Measurements from ENCODE around the gene GABRG3.

GABRG3 gene

DNA sequence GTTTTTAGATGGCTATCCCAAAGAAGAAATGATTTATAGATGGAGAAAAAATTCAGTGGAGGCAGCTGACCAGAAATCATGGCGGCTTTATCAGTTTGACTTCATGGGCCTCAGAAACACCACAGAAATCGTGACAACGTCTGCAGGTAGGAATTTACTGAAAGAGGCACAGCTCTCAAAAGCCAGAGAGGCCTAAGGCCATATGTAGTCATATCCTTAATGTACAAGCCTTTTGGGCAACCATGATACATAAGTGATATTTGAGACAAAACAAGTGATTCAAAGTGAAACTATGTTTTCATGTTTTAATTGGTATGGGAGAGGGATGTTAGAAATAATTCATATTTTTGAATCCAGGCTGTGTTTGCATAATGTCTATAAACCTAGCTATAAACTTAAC lies 509.7 kb downstream of the GABRG3 start:
- no peak for FAIRE-seq

DNA sequence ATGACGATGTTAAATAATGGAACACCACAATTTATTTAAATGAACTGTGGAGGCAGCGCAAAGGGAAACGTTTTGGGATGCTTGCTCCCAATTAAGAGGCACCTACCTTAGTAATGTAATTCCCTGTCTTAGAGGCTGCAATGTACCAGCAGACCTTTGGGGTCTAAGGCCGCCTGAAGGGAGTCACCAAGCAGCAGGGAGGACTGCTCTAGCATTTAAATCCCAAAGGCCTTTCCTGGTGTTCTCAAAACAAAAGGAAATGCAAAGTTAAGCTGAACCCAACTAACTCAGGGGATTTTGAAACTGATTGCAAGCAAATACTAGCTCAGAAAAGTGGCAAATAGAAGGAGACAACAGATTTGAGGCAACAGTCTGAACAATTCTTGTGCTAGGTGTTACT lies 510.8 kb downstream of the GABRG3 start:
- no peak for FAIRE-seq

DNA sequence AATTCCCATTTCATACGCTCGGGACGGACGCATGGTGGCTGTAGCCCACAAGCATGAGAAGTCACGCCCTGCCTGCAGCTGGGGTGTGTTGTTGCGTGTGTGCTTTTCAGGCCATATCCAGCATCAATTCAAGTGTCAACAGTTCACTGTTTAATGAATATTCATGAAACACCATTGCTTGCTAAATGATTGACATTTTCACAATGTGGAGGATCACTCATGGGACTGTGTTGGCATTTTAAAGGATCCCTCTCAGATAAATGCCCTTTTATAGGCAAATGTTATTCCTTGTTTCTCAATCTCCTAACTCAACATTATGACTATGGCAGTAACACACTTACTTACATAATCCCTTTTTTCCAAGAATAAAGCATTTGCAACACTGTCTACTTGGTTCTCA lies 511.3 kb downstream of the GABRG3 start:
- FAIRE-seq: no peak

DNA sequence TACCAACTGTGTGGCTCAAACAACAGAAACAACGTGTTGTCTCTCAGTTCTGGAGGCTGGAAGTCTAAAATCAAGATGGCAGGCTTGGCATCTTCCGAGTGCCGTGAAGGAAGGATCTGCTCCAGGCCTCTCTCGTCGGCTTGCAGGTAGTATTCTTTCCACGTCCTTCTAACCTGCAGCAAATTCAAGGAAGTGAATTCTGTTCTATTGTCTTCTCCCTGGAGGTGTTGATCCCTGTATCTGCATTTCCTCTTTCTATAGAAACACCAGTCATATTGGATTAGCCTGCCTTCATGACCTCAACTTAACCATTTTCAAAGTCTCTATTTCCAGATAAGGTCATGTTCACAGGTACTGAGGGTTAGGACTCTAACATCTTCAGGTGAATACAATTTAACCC lies 512.1 kb downstream of the GABRG3 start:
- no peak for FAIRE-seq

DNA sequence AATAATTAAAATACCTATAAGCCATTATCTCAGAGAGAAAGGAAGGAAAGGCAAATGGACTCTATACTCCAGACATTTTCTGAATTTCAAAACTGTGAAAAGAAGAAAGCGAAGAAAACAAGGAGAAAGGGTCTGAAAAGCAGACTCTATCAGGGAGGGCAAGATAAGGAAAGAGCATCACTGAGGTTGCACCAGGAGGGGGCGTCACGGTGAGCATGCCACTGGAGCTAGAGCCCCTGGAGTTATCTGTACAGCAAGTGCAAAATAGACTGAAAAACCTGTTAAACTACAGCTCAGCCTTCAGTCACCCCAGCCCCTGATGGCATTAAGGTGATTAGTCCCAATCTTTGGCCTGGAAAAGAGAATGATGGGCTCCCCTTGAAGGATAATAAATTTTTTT lies 514.3 kb downstream of the GABRG3 start:
- no peak for FAIRE-seq

DNA sequence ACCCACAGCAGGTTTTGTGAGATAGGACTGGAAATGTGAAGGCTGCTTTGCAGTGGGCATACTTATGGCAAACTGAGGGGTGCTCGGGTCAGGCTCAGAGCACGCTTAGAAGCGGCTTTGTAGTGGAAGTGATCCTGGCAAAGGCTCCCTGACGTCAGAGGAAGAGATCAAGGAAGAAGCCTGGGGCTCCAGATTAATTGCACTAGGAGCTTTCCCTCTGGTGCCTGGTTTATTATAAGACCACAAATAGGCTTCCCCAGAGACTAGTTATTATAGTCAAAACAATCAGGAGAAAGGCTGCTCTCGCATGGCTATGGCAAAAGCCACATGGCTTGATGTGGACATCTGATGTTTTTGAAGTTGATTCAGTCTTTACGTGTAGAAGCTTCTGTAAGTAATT lies 515.1 kb downstream of the GABRG3 start:
- FAIRE-seq: no peak

DNA sequence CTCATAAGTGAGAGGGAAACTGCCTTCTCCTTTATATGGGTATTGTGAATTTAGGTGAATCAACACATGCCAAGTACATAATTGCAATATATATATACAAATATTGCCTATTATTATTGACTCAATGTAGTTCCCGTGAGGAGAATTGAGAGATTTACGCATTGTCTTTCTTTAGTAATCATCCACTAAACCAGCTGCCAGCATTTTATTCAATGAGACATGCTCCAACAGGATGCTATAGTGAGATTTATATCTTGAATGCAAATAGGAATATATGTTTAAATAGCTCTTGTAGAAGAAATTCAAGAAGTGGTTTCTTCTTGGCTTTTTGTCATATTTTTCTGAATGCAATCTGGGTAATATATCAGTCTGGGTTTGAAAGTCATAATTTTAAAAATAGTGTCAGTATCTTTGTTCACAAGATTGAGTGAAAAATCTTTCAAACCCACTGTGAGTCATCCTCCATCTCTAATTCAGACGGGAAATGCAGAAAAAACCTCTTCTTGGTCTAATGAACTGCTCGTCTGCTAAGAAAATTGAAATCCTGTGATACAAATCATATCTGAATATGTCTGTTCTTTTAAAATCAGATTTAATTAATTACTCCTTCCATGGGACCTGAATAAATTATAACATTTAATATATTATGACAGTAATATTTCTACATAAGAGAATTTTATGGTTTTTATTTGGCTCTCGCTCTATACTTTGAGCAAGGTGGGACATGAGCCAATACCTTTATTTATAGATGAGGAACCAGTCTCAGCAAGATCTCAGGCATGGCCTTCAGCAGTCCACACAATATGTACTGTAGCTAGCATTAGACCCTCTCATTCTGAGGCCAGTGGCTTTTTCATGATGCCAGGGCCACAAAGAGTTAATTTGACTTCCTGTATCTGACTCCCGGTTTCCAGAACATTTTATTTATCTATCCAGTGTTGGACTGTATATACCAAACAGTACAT lies 516.0 kb downstream of the GABRG3 start:
- no peak for FAIRE-seq

DNA sequence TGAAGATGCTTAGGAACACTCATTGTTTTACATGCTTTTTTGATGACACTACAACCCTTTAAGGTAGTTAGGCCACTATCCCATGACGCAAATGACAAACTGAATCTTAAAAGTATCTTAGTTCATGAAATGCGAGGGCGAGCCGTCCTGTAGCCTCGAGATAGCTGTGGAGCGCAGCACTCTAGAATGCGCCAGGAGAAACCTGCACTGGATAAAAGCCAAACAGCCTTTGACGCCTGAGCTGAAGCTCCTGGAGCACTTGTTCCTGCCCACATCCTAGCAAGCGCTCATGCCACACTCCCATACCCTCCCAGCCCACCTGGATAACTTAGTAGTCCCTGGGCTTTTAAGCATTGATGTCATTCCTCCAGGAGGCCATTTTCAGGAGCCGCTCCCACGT lies 516.9 kb downstream of the GABRG3 start:
- FAIRE-seq: no peak

DNA sequence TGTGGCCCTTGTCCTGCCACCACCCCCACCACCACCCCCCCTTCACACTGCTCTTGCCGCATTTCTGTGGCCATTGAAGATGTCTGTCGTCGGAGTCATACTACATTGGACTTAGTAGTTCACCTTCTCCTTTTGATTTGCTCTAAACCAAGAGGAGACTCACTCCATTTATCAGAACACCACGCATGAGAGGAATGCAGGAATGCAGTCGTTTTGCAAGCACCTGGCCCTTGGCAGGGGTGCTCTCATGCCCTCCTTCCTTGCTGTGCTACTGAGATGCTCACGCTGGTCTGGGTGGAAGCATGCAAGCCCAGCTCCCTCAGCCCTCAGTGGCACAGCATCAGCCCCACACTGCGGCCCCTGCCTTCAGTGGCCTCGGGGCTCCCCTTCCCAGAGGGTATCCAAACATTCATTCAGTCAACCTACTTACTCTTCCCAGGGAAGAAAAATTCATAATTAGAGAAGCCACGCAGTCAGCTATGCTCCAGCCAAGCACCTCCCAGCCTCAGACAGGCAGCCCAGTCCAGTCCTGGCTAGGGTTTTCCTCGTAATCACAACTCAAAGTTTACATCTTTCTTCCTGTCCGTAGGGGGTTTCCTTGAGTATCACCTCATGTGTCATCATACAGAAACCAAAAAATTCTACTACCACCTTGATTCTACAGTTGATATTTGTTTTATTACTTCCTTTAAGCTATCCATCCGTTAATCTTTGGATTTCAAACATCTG lies 520.0 kb downstream of the GABRG3 start:
- FAIRE-seq: no peak

DNA sequence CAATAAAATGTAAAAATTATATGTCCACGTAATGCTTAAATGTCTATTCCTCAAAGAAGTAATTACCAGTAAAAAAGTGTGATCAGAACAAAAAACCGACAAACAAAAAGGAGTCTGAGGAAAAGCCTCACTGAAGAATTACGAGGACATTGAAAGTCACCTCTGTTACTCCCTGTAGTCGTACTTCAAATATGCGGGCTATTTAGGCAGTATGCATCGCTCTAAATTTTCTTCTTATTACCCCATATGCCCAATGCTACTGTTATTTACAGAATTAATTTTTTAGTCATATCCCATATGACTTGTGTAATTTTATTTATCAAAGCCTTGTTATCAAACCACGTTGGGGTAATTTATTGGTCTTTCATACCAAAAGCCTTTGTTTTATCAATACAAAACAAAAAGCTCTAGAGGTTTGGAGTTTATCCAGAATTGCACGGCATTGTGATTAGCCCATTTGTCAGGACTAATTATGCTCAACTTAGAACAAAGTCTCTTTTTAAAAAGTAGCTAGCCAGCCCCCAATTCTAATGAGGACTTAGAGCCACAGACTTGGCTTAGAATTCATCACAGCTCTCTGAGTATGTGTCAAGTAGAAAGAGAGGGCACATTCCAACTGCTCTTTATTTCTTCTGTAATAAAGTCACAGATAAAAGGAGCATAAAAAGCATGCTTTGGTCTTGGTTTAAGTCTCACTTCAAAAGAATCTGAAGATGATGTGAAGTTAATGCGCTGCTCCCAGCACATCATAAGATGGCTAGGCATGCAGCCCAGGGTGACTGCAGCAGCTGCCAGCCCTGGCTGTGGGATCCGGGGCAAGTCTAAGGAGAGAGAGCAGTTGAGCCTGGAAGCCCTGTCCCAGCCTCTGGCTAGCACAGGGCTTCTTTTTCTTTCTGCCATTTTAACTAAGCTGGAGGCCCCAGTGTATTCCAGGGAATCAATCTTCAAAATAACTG lies 521.0 kb downstream of the GABRG3 start:
- no peak for FAIRE-seq

DNA sequence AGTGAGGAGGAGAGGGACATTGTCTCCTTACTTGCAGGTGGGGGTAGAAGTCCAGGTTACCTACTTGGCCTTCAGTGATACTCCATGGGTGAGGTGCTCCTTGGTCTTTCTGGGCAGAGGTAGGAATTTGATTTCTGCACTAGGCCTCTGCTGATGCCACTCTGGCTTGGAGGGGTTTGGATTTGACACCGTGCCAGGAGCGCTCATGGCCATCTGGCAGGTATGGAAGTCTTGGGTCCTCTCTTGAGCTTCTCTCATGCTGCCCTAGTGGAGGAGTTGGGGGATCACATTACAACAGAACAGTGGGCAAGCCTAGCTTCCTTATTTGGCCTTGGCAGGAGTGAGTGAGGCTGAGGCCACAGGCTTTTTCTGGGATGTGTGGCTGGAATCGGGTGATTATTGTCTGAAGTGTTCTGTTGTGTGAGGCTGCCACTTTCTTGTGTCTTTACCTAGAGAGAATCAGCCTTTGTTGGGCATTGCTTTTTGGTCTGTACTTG lies 525.0 kb downstream of the GABRG3 start:
- FAIRE-seq: no peak

DNA sequence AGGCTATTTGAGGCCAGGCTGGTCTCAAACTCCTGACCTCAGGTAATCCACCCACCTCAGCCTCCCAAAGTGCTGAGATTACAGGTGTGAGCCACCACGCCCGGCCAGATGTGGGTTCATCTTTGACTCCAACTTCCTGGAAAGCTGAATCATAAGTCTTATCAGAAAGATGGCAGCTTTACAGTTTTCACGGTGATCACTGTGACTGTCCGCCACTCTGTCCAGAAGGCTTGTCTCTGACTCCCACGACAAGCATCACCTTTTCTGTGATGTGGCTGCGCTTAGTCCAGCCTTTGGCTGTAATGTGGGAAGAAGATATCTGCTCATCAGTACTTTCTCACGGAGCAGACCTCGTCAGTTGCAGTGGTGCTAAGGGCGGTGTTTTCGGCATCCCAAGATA lies 527.7 kb downstream of the GABRG3 start:
- no peak for FAIRE-seq

DNA sequence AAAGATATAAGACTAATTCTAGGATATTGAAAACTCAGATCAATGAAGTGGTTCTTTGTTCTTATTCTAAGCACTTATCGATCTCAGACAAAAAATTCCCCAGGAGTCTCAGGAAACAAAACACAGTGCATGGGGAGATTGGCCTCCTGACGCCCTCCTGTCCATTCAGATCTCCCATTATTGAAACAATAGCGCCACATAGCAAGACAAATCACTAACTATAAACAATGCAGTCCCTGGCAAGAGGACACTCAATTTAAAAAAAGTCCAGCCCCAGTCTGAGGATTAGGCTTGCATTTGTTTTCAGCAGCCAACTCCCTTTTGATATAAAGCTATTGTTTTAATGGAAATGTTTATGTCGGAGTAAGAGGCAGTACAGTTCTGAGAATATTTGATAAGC lies 528.2 kb downstream of the GABRG3 start:
- no peak for FAIRE-seq

DNA sequence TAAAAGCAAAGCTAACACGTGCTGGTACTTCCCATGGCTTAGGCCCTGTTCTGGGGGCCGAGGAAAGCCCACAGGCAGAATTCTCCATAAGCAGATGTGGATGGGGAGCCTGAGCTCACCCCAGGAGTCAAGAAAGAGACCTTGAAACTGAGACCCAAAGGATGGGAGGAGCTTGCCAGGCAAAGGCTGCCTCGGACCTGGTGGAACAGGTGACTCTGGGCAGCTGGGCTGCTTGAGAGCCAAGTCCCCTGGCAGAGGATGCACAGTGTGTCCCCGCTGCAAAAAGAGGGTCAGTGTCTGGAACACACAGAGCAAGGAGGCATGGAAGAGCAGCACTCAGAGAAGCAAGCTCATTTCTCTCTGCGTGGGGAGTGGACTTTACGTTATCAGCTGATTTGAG lies 528.7 kb downstream of the GABRG3 start:
- FAIRE-seq: no peak

DNA sequence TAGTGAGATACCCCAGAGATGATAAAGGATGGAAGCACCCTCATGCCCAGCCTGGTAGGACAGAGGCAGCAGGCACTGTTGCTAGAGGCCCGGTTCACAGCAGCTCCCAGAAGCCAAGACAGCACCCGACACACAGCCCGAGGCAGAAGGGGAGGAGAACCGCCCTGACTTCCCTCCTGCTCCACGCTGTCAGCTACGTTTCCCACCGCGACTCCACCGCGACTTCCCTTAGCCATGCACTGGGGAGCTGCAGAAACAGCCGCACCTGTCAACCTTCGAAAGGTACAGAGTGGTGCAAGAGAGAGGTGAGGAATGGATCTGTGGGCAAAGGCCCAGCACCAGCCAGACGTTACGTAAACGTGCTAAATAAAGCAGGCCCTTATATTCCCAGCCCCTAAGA lies 529.2 kb downstream of the GABRG3 start:
- no peak for FAIRE-seq

DNA sequence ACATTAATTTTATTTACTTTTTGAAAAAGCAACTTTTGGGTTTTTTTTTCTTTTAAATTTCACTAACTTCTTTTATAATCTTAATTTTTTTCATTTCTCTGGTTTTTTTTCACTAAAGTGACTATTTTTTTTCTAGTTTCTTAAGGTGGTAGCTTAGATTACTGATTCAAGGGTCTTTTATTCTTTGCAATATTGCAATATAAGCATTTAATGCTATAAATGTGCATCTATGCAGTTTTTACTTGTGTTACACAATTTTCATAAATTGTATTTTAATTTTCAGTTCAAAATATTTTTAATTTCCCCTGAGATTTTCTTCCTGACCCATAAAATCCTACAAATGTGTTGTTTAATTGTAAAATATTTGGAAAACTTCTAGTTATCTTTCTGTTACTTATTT lies 535.8 kb downstream of the GABRG3 start:
- no peak for FAIRE-seq

DNA sequence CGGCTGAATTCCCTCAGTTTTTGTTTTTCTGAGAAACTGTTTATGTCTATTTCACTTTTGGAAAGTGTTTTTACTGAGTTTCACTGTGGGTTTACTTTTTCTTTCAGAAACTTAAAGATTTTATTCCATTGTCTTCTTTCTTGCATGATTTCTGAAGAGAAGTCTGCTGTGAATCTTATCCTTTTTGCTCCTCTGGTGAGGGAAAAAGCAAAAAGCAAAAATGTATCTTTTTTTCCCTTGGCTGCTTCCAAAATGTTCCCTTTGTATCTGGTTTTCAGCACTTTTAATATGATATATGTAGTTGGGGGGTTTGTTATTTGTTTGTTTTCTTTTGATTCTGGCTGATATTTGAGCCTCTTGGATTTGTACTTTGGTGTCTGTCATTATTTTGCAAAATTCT lies 538.0 kb downstream of the GABRG3 start:
- FAIRE-seq: no peak

DNA sequence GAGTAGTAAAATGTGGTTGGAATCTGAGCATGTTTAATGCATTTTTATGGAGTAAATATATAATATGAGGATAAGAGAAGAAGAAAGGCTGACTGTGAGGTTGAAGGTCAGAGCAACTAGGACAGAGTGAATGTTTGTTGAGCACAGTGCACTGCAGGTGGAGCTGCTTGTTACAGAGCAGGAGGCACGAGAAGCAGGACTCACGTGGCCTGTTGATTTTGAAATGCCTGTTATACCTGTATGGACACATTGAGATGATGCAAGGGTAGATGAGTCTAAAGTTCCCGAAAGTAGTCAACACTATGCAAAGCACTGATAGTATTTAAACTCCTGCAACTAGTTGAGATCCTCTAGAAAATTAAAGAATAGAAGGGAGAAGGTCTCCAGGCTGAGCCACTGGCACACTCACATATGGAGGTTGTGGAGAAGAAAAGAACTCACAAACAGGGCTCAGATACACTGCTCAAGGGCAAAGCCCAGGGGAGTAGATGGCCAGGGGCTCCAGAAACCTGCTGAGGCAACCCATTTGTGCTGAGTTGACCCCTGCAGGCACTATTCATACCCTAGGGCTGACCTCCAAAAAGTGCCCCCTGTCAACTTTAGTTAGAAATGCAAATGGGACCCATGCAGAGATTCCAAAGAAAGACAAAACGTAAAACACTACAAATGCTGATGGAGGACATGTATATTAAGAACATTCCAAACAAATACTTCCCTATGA lies 541.5 kb downstream of the GABRG3 start:
- FAIRE-seq: no peak

DNA sequence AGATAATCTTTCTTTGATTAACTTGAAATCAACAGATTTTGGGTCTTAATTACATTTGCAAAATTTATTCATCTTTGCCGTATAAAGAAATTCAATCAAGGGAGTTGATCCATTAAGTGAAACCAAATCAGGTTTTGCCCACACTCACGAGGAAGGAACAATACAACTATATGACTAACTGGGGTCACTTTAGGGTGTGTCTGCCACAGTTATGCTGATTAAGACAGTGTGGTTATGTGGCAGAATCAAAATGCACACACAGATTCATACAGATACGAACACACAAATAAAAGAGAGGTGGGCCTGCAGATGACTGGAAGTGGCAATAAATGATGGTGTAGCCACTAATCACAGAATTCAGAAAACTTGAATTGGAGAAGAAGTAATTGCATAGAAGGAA lies 543.5 kb downstream of the GABRG3 start:
- FAIRE-seq: no peak

DNA sequence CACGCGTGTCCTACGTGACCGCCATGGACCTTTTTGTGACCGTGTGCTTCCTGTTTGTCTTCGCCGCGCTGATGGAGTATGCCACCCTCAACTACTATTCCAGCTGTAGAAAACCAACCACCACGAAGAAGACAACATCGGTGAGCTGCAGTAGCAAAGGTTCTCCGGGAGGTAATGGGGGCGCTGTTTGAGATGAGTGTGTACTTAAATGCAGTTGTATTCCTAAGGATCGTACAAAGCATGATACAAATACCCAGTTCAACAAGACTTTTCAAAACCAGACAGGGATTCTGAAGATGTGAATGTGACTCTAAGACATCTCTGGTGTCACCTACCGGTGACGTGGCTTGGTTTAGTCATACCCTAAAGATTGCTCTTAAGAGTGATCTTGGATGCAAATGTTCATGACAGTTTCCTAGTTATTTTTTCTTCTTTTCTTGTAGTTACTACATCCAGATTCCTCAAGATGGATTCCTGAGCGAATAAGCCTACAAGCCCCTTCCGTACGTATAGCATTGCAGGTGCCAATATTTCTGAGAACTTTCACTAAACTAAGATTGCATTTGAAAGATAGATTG lies 556.6 kb downstream of the GABRG3 start:
- no peak for FAIRE-seq

DNA sequence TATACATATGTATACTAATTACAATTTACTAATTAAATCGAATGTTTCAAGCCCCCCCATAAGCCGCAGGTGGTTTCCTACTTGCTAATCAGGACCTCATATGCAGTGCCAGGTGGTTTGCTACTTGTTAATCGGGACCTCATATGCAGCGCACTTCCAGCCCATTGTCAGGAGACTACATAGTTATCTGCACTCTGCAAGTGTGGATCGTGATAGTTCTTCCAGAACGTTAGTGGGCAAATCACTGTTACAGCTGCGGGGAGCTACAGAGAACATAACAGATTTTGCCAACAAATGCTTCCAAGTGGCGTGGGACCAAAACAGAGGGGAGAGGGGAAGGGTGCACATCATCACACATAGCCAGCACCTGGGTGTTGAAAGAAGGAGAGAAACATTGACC lies 558.4 kb downstream of the GABRG3 start:
- no peak for FAIRE-seq

DNA sequence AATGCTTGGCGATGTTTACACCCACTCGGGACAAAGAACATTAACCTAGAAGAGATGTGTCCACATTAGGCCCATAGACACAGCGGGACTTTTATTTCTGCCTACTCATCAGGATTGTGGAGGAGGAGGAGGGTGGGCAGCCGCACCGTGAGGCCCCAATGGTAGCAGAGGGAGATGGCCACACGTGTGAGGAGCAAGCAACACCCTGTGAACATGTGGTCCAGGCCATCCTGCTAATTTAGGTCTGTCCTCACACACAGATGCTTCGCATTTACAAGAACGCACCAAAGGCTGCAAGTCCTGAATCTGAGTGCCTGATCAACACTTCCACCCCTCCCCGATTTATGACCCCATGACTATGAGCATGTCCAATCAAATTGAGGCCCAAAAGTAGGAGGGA lies 560.0 kb downstream of the GABRG3 start:
- FAIRE-seq: no peak
